M059J (cell line): ENCODE measurements around the gene NELFCD. TPM values are rescaled to one million over a fixed set of nuclear protein-coding genes. Genes with fewer than 3 reads are reported as not detected.

Experiments used
- total RNA-seq: library from RNA; depleted of rRNA; stranded (reverse); fragments of >200 nt; shearing (Covaris generic); gene quantifications from 2 replicates; pipeline ENCODE4 v1.2.3, GENCODE V29; 2014; rRNA removed

NELFCD gene
- total RNA-seq, 1 experiment from 2014 or later: 85.1 TPM

Other genes with a start within 250 kb of the NELFCD start
- gene GNAS-AS1, start 130.4 kb upstream of the NELFCD start, total RNA-seq: 1.0 TPM in 1 of 2 replicates, not detected in the other
- gene GNAS, start 128.5 kb upstream of the NELFCD start, total RNA-seq: 1,151 and 1,551 TPM in 2 replicates
- gene CTSZ, start 26.0 kb downstream of the NELFCD start, total RNA-seq: 12.4 and 14.9 TPM in 2 replicates
- 0.17 TPM in 1 of 2 replicates, not detected in the other for gene TUBB1, start 38.2 kb downstream of the NELFCD start, total RNA-seq
- gene ATP5F1E, start 51.1 kb downstream of the NELFCD start, total RNA-seq: 71.7 and 100 TPM in 2 replicates
- 112 and 114 TPM in 2 replicates for gene PRELID3B, start 61.5 kb downstream of the NELFCD start, total RNA-seq
- gene ZNF831, start 182.6 kb downstream of the NELFCD start, total RNA-seq: not detected in 2 replicates